DMS153 (cell line): ENCODE data around the gene ITGAV.

Experiments used
- DNase-seq: peaks from one replicate; lab custom pipeline; 2025; lab: John Stamatoyannopoulos, UW

Gene ITGAV

DNA sequence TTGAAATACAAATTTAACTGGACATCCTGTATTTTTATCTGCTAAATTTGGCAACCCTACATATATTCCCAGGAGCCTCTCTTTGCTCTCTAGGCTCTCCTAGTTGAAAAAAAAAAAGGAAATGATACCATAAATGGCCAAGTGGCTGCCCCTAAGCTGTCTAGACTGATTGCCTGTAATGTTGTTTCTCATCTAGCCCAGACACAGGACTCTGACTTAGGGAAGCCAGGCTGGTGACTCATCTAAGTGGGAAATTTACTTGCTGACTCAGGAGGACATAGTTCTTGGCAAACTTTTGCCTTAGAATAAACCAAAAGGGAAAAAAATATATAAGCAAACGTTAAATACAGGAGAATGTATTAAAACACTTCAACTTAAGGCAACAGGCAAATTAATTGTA lies 14.6 kb upstream of the ITGAV start:
- no peak for DNase-seq

DNA sequence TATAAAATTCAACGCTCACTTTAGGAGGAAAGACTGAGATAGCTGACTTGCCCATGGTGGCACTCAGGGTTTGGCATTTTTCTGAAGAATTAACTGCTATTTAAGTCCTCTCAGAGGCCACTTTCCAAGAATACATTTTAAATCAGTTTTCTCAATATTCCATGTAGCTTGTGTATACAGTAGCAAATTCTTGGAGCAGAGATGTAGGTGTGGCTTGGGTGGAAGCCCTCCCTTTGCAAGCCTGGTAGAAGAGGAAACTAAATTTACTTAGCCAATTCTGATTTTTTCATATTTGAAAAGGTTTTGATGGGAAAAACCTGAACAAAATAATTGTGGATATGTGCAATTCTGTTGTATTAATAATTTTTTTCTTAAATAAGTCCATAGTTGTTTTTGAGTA lies 14.0 kb upstream of the ITGAV start:
- DNase-seq: no peak

DNA sequence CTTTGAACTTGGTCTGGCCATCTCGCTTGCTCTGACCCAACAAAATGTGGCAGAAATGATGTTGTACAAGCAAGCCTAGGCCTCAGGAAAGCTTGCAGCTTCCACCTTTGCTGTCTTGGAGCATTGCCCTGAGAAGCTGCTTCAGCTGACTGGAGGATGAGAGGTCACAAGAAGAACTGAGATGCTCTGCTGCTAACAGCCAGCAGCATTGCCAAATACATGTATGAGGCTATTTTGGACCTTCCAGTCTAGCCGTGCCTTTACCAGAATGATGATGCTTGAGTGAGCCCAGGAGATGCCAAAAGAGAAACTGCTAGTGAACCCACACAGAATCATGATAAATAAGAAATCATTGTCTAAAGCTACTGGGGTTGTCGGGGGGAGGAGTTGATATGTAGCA lies 13.2 kb upstream of the ITGAV start:
- DNase-seq: no peak

DNA sequence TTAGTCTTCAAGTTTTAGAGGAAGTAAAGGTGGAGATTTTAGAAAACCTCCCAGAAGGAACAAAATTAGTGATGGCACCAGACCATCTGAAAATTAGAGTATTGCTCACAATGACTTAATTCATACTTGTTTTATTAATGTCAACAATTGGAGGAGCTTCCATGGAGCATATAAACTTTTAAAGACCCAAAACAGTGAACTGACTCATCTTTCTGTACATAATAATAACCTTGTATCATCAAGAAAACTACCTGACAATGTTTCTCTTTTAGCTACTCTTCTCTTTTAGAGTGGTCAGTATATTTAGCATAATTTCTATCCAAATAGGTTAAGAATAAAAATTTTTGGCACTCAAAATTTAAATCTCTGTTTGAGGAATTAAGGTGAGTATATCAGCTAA lies 7.2 kb upstream of the ITGAV start:
- no peak for DNase-seq

DNA sequence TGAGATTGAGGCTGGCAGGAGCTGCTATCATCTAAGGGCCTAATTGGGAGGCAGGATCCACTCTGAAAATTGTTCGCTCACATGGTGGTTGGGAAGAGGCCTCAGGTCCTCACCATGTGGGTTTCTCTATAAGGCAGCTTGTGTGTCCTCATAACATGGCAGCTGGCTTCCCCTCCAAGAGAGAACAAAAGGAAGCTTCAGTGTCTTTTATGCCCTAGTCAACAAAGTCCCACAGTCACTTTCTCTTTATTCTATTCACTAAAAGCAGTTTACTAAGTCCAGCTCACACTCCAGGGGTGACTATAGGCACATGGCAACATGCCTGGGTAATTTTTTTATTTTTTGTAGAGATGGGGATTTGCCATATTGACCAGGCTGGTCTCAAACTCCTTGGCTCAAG lies 5.8 kb upstream of the ITGAV start:
- no peak for DNase-seq

DNA sequence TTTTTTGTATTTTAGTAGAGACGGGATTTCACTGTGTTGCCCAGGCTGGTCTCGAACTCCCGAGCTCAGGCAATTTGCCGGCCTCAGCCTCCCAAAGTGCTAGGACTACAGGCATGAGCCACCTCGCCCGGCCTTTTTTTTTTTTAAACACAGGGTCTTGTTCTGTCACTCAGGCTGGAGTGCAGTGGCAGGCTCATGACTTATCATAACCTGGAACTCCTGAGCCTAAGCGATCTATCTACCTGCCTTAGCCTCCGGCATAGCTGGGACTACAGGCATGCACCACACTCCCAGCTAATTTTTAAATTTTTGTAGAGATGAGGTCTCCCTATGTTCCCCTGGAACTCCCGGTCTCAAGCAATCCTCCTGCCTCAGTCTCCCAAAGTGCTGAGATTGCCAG lies 1.4 kb upstream of the ITGAV start:
- DNase-seq: no peak

DNA sequence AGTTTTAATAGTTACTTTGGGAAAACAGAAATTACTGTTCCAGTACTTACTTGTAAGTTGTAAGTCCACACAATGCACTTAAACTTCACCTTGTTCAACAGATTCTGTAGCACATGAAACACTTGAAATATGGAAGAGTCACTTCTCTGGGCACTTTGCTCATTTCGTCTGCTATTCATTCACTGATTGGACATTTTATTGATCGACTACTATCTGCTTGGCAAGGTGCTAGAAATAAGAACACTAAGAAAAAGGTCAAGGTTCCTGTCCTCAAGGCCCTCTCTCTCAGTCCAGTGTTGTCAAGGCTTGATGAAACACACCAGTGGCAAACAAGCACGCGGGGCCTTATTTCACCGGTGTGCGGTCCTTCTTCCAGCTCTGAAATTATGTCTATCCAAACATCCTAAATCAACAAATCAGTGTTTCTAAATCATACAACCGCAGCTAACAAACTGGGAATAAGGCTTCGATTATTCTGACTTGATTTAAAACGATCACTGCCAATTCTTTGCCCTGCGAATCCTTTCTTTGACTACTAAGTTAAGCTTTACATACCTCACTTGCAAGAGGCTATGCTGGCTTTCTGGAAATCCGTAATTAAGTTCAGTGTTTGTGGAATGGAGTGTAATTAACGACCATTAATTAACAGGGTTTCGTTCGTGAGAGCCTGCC lies 780 bp upstream of the ITGAV start:
- DNase-seq: no peak

DNA sequence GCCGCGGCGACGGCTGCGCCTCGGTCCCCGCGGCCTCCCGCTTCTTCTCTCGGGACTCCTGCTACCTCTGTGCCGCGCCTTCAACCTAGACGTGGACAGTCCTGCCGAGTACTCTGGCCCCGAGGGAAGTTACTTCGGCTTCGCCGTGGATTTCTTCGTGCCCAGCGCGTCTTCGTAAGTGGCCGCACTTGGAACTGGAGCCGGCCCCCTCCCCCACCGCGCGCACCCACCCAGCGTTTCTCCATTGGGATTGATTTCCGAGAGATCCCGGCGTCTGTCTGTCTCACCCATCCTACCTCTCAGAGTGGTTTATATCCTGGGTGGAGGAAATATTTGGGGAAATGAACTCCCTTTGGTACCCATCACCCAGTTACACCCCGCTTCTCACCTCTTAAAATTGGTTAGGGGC lies 498 bp downstream of the ITGAV start:
- DNase-seq: no peak

DNA sequence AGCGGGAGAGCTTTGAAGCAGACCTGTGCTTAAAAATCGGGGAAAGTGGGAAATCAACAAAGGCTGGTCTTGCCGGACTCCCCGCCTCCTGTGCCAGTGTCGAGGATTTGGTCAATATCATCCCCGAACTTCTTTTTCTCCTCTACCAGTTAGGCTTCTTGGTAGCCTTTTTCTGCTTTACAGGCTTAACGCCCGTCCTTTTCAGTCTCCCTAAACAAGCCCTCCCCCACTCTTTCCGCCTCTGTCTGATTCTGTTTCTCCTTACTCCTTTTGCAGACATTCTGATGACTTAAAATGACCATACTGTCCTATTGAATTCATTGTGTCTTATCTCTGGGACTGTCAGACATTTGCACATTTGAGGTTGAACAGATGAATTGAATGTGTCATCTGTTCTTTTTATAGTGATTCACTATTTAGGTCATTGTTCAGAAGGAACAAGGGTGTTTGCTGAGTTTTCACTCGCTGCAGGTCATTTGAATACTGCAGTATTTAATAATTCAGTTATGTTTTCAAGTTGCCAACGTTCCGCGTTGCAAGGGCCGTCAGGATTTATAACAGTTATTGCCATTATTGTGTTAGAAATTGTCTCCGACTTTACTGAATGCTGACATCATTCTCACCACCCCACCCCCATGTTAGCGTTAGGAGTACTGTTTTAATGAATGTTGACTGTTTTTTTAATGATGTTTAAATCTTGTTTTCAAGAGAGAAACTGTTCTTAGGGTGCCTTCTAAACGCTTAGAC lies 1.1 kb downstream of the ITGAV start:
- DNase-seq: no peak

DNA sequence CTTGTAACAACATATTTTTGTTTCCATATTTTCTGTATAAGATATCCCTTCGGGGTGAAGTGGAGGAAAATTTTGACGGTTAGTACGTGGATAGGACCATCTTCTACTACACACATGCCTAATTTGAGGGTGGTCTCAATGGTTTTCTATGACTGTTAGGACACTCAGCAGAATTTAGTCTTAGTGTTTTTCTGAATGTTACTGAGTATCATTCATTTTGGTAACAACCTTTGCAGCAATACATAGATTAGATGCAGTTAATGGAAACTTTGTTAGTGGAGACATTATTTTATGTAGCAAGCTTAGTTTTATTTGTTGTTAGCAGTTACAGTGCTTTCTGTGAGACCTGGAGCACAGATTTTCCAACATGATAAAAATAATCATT lies 1.6 kb downstream of the ITGAV start:
- no peak for DNase-seq

DNA sequence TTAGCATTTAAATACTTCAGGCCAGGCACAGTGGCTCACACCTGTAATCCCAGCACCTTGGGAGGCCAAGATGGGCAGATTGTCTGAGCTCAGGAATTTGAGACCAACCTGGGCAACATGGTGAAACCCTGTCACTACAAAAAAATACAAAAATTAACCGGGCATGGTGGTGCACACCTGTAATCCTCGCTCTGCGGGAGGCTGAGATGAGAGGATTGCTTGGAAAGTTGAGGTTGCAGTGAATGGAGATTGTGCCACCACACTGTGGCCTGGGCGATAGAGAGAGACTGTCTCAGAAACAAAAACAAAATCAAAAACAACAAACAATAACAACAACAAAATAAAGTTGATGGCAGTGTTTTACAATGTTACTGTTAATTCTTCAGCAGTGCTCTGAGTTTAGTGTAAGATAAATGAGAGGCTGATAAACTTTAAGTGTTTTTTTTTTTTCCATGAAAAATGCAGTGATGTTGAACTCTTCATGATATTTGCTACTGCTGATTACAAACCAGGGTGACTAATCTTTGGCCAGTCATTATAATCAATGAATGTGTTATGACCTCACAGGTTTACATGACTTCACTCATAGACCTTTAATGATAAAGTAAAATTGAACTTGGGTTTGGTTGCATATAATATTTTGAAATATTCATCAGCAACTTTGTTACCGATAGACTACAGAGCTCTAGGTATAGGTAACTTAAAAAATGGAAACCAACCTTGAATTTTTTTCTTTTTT lies 2.5 kb downstream of the ITGAV start:
- DNase-seq: no peak

DNA sequence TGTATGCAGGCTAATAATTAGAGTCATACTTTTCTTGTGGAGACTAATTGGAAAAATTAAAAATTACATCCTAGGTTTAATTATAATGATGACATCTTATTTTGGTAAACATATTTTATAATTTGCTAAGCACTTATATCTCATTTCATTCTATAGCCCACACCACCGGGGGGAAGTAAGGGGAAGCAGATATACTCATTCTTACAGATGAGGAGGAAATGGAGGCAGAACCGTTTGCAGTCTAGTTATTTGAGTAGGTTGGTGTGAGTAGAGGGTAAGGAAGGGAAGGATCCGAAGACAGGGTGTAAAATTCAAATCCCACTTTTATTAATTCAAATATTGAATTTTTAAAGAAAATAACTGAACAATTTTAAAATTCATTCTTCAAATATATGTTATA lies 3.7 kb downstream of the ITGAV start:
- no peak for DNase-seq

DNA sequence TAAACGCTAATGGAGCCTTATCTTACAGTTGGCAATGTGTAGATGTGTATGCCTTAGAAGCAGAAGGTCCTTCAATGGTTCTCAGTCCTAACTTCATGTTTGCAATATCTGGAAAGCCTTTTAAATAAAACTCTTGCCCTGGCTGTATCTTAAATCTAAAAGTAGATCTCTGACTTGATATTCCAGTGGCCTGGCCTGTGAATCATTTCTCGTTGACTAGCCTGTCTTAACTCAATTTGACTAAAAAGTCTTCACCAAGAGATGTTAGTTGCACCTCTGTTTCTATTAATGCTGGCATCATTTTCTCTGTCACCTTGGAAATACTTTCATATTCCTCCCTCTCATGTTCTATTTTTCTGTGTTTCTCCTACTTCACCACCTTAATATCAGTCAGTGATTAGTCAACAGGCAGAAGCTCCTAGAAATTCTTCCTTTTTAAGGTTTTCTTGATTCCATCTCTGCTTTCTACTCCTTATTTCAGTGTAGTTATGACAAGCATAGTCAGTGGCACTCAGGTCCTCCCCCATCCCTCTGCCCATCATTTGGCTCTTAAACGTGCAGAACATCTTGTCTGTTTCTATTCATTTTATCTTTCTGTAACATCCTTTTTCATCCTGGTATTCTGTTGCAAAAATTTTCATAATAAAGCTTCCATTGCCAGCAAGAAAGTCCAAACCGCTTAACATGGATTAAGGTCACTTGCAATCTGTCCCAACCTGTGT lies 4.3 kb downstream of the ITGAV start:
- DNase-seq: no peak

DNA sequence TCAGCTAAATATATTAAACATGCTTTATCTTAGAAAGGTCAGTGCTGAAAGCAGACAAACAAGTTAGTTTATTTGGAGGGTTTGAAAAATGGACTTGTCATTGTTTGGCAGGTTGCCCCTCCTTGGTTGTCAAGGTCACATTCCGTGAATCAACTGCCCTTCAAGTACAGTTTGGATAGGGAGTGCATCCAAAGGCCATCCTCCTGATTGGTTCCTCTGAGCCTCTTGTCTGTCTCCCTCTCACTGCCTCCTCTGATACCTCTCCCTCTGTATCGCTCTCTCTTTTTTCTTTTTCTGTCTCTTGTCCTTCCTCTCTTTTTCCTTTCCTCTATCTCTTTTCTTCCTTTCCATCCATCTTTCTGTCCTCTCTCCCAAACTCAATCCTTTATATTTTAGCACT lies 5.4 kb downstream of the ITGAV start:
- no peak for DNase-seq

DNA sequence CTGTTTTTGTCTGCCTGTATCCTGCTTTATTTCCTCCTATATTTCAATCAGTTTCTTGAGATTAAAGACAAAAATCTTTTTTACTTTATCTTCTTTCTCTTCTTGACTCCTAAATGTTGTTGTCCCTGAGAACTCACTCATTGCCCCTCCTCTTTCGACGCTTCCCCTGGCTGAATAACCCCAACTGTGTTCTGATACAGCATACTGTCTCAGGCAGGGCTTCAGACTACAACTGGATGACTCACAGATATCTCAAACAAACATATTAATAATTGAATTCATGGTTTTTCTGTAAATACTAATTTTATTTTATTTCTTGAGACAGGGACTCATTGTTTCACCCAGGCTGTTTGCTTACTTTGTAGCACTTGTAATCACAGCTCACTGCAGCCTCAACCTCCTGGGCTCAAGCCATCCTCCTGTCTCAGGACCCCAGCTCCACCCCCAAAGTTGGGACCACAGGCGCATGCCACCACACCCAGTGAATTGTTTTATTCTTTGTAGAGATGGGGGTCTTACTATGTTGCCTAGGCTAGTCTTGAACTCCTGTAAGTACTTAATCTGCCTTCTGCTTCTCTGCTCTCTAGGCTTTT lies 9.4 kb downstream of the ITGAV start:
- DNase-seq: no peak

DNA sequence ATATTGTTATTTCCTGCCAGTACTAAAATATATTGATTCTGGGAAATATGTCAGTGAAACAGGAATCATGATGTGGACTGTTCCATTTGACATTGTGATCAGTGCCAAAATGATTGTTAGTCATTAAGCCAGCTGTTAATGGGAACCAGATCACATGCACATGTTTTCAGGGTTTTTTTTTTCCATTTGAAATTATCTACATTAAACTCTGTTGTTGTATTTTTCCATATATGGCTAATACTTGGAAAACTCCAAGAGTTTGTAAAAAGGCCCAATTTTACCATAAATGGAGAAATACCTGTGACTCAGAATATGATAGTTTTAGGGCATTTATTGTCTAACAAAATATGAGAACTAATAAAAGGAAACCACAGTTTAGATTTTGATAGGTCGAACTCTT lies 13.4 kb downstream of the ITGAV start:
- no peak for DNase-seq

DNA sequence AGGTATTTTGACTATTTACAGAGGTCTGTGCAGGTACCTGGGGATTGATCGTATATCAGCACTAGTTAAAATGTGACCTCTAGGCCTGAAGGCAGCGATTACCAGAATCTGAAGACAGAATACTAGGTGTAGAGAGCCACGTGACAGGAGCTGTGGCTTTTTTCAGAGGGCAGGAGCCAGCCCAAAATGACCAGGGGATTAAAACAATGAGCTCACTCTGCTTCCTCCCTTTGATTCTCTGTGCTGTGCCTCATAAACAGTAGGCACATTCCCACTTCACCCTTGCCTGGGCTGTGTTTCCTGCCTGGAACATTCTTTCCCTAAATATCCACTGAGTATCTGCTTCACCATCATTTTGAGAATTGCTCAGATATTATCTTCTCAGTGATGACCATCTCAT lies 15.2 kb downstream of the ITGAV start:
- peak; percentile 19 for DNase-seq

DNA sequence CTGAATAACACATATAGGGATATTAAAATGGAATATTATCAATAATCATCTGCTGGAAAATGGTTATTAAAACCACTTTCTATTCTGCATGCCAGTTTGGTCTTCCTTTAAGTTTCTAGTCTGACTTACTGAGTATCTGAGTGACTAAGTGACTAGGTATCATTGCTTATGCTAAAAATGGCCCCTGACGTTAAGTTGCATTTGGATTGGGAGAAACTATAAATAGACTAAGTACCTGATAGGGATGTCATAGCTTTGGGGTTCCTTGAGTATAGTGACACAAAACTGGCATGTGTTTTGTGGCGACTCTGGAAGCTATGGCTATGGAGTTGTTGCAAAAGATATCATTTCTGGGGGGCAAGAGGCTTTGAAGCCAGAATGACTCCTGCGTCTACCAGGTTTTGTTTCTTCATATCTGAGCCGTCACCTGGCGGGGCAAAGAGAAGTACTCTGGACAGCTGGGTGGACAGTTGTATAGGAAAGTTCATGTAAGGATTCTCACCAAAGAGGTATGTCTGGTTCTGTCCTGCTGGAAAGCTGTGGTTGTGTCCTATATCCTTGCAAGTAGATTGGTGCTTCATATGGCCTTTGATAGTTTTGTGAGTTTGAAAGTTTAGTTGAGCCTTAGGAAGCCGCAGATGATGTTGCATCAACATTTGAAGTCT lies 17.9 kb downstream of the ITGAV start:
- no peak for DNase-seq

DNA sequence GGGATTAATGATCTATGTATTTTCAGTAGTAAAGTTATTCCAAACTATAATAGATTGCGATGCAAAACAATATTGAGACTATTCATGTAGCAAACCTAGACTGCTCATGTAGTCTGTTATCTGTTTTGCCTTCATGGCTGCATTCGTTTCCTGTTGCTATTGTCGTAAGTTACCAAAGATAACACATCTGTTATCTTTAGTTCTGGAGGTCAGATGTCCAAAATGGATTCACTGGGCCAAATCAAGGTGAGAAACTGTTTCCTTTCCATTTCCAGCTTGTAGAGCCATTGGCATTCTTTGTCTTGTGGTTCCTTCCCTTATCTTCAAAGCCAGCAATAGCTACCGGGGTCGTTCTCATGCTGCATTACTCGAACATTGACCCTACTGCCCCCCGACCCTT lies 20.9 kb downstream of the ITGAV start:
- no peak for DNase-seq

DNA sequence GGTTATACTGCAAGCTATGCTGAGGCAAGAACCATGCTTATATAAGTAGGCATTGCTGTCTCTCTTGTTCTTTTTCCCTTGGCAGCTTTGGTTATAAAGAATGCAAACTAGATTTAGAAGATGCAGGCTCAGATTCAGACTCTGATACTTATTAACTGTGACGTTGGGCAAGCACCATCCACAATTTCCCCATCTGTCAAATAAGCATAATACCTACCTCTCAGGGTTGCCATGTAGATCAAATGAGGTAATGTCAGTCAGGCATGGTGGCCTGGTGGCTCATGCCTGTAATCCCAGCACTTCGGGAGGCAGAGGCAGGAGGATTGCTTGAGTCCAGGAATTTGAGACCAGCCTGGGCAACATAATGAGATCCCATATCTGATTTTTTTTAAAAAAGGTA lies 21.7 kb downstream of the ITGAV start:
- no peak for DNase-seq

DNA sequence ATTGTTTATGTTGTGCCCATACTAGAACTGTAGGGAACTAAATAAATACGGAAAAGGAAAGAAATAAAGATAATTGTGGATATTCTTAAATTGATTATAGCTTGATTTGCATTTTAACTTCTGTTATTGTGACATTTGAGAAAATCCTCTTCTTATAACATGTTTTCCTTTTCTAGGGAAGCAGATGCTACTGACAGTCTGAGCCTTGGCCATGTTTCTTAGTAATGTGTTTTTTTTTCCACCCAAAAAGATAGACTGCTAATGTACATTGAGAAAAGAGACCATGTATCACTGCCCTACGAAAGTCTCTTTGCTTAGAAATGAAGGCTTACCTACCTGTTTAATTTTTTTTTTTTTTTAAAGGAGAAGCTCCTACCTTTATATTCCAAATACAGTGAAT lies 22.2 kb downstream of the ITGAV start:
- DNase-seq: no peak
